GM23248 (cell line): Measurements from ENCODE around the gene LRATD1.
"Not testable (repeated sequence)": the region's sequence is repeated elsewhere in the genome, so short reads cannot be mapped to it uniquely, and the experiment has no call there.

ENCODE experiments used
- EZH2 ChIP-seq: fragments of 200-600 bp; sonication (generic); IDR thresholded peaks from 2 replicates; pipeline ENCODE4 v1.6.1; 2018; ENCODE audit warnings: antibody characterized with exemption, mild to moderate bottlenecking; ENCODE audit not compliant: insufficient read depth, poor library complexity, severe bottlenecking
- EZH2phosphoT487 ChIP-seq: fragments of 200-600 bp; sonication (generic); IDR thresholded peaks from 2 replicates; pipeline ENCODE4 v1.6.1; 2018; ENCODE audit warnings: antibody characterized with exemption, moderate library complexity, mild to moderate bottlenecking, low read depth; ENCODE audit not compliant: insufficient read depth

- TF ChIP-seq EZH2, EZH2phosphoT487: not testable (repeated sequence)
Observed at GRCh38 chr2:14622550-14622939, 10.0 kb upstream of the LRATD1 start.
